IMR-90 (cell line): Measurements from ENCODE around the gene ARHGAP24.

Experiments used
- BHLHE40 ChIP-seq: fragments of 150-350 bp; IDR thresholded peaks from 2 replicates; pipeline ENCODE4 v1.6.1; 2016; ENCODE audit warnings: mild to moderate bottlenecking, low read depth, low read length
- CTCF ChIP-seq: conservative IDR thresholded peaks from 2 replicates; pipeline ENCODE4 v1.5.1; 2012; ENCODE audit warnings: mild to moderate bottlenecking, low read depth, low read length, improper control_type of control experiment
- MAZ ChIP-seq: IDR thresholded peaks from 2 replicates; pipeline ENCODE4 v1.6.1; 2012; ENCODE audit warnings: low read depth, mild to moderate bottlenecking, low read length, improper control_type of control experiment, moderate library complexity, borderline replicate concordance
- POLR2A ChIP-seq: IDR thresholded peaks from 2 replicates; pipeline ENCODE4 v1.6.1; 2012; ENCODE audit warnings: mild to moderate bottlenecking, low read depth, low read length
- RAD21 ChIP-seq: IDR thresholded peaks from 2 replicates; pipeline ENCODE4 v1.6.1; 2012; ENCODE audit warnings: low read length, improper control_type of control experiment
- RCOR1 ChIP-seq: IDR thresholded peaks from 2 replicates; pipeline ENCODE4 v1.6.1; 2012; ENCODE audit warnings: mild to moderate bottlenecking, low read length, improper control_type of control experiment; ENCODE audit not compliant: insufficient replicate concordance
- RFX5 ChIP-seq: IDR thresholded peaks from 2 replicates; pipeline ENCODE4 v1.8.0; 2012; ENCODE audit warnings: low read depth, mild to moderate bottlenecking, low read length, moderate library complexity
- SMC3 ChIP-seq: fragments of 150-350 bp; IDR thresholded peaks from 2 replicates; pipeline ENCODE4 v1.6.1; 2016; ENCODE audit warnings: low read depth, mild to moderate bottlenecking, antibody characterized with exemption, low read length, moderate library complexity
- USF2 ChIP-seq: fragments of 150-350 bp; IDR thresholded peaks from 2 replicates; pipeline ENCODE4 v1.6.1; 2017; ENCODE audit warnings: mild to moderate bottlenecking, antibody characterized with exemption, low read length, low read depth

GRCh38 chr4:85759388-85759787 lies 284.4 kb downstream of the ARHGAP24 start:
- TF ChIP-seq CTCF (no peak), RAD21 (no peak), RCOR1 (no peak), BHLHE40 (no peak), USF2 (no peak), POLR2A (no peak), MAZ (no peak), SMC3 (no peak), RFX5 (no peak)
